HepG2 (cell line): ENCODE results near the gene CMTM2. TPM values are rescaled to one million over a fixed set of nuclear protein-coding genes. Genes with fewer than 3 reads are reported as not detected.
A peak's percentile ranks its signal among the peaks of the same experiment; 100 is the strongest.

Experiments
- CBFB ChIP-seq: sonication (generic); formaldehyde crosslinking; IDR thresholded peaks from 2 replicates; pipeline ENCODE4 v1.4.0; 2020; ENCODE audit warnings: missing genetic modification reagents
- CREBL2 ChIP-seq: sonication (generic); formaldehyde crosslinking; IDR thresholded peaks from 2 replicates; pipeline ENCODE4 v1.8.1; 2023; ENCODE audit warnings: missing genetic modification reagents, mild to moderate bottlenecking, borderline replicate concordance
- ERF ChIP-seq: IDR thresholded peaks from 2 replicates; pipeline ENCODE4 v1.6.1; 2018; ENCODE audit warnings: missing biosample characterization, missing genetic modification reagents
- HOXD1 ChIP-seq: sonication (generic); formaldehyde crosslinking; IDR thresholded peaks from 2 replicates; pipeline ENCODE4 v1.5.0; 2020; ENCODE audit warnings: missing genetic modification reagents
- ISX ChIP-seq: sonication (generic); formaldehyde crosslinking; conservative IDR thresholded peaks from 2 replicates; pipeline ENCODE4 v1.5.0; 2020; ENCODE audit warnings: missing genetic modification reagents
- KLF12 ChIP-seq: sonication (generic); formaldehyde crosslinking; IDR thresholded peaks from 2 replicates; pipeline ENCODE4 v1.4.0; 2020; ENCODE audit warnings: missing genetic modification reagents, borderline replicate concordance
- LCORL ChIP-seq, 2 experiments: fragments of 450-650 bp in 1 of 2; sonication (generic) in 1 of 2; formaldehyde crosslinking in 1 of 2; IDR thresholded peaks; 2 replicates each; pipeline versions ENCODE4 v1.5.0 to v1.6.1; 2017 to 2020; ENCODE audit warnings: antibody characterized with exemption in 1 of 2, missing genetic modification reagents in 1 of 2
- NFKB2 ChIP-seq: sonication (generic); formaldehyde crosslinking; IDR thresholded peaks from 2 replicates; pipeline ENCODE4 v1.4.0; 2020; ENCODE audit warnings: missing genetic modification reagents, borderline replicate concordance
- PHB2 ChIP-seq: fragments of 450-650 bp; IDR thresholded peaks from 2 replicates; pipeline ENCODE4 v1.6.1; 2018; ENCODE audit not compliant: partially characterized antibody
- RBAK ChIP-seq: sonication (generic); formaldehyde crosslinking; IDR thresholded peaks from 2 replicates; pipeline ENCODE4 v1.5.1; 2020; ENCODE audit warnings: mild to moderate bottlenecking, missing genetic modification reagents
- SNAI1 ChIP-seq: sonication (generic); formaldehyde crosslinking; IDR thresholded peaks from 2 replicates; pipeline ENCODE4 v1.5.0; 2020; ENCODE audit warnings: mild to moderate bottlenecking, missing genetic modification reagents, borderline replicate concordance
- STAT6 ChIP-seq: sonication (generic); formaldehyde crosslinking; IDR thresholded peaks from 2 replicates; pipeline ENCODE4 v1.4.0; 2020; ENCODE audit warnings: missing genetic modification reagents, mild to moderate bottlenecking, borderline replicate concordance
- ZFP62 ChIP-seq: sonication (generic); formaldehyde crosslinking; IDR thresholded peaks from 2 replicates; pipeline ENCODE4 v1.4.0; 2020; ENCODE audit warnings: missing genetic modification reagents
- ZNF160 ChIP-seq: sonication (generic); formaldehyde crosslinking; IDR thresholded peaks from 2 replicates; pipeline ENCODE4 v1.8.0; 2022; ENCODE audit warnings: mild to moderate bottlenecking, inconsistent platforms, missing genetic modification reagents
- ZNF205 ChIP-seq: IDR thresholded peaks from 2 replicates; pipeline ENCODE4 v1.6.1; 2018; ENCODE audit warnings: missing biosample characterization, missing genetic modification reagents
- ZNF230 ChIP-seq: sonication (generic); formaldehyde crosslinking; IDR thresholded peaks from 2 replicates; pipeline ENCODE4 v1.4.0; 2020; ENCODE audit warnings: mild to moderate bottlenecking, missing genetic modification reagents
- polyA plus RNA-seq, 8 experiments: library from polyadenylated mRNA; depleted of rRNA in 3 of 8; stranded (reverse) in 7 of 8; unstranded in 1 of 8; fragments of >200 nt; fragmentation: Illumina TruSeq in 4 of 8; extraction: Trizol in 4 of 8; gene quantifications; 2 replicates each; pipeline versions ENCODE4 v1.2.1 to v1.2.3, GENCODE V29; 2011 to 2016; ENCODE audit warnings: low read depth in 4 of 8, missing spikeins in 1 of 8, mixed read lengths in 1 of 8; ENCODE audit not compliant: insufficient read depth in 1 of 8
- total RNA-seq, 5 experiments: library from RNA; depleted of rRNA; stranded (reverse); fragments of >200 nt; fragmentation: Illumina TruSeq; extraction: Trizol; gene quantifications; 2 replicates each; pipeline ENCODE4 v1.2.3, GENCODE V29; 2016; ENCODE audit warnings: low read depth in 1 of 5
- TF ChIP-seq, protein P1 (sequence below): sonication (generic); formaldehyde crosslinking; IDR thresholded peaks from 2 replicates; pipeline ENCODE4 v1.5.1; 2020; ENCODE audit warnings: missing genetic modification reagents, mild to moderate bottlenecking, borderline replicate concordance
- TF ChIP-seq, protein P2 (sequence below): sonication (generic); formaldehyde crosslinking; IDR thresholded peaks from 2 replicates; pipeline ENCODE4 v1.5.0; 2020; ENCODE audit warnings: missing genetic modification reagents, mild to moderate bottlenecking, borderline replicate concordance
- TF ChIP-seq, protein P3 (sequence below): sonication (generic); formaldehyde crosslinking; IDR thresholded peaks from 2 replicates; pipeline ENCODE4 v1.4.0; 2020; ENCODE audit warnings: missing genetic modification reagents, mild to moderate bottlenecking, borderline replicate concordance

CMTM2 gene
- total and polyA plus RNA-seq, 2 of the 13 experiments (the other 11 are each of a cell fraction or from before 2014, with no cell fraction given): not detected

DNA sequence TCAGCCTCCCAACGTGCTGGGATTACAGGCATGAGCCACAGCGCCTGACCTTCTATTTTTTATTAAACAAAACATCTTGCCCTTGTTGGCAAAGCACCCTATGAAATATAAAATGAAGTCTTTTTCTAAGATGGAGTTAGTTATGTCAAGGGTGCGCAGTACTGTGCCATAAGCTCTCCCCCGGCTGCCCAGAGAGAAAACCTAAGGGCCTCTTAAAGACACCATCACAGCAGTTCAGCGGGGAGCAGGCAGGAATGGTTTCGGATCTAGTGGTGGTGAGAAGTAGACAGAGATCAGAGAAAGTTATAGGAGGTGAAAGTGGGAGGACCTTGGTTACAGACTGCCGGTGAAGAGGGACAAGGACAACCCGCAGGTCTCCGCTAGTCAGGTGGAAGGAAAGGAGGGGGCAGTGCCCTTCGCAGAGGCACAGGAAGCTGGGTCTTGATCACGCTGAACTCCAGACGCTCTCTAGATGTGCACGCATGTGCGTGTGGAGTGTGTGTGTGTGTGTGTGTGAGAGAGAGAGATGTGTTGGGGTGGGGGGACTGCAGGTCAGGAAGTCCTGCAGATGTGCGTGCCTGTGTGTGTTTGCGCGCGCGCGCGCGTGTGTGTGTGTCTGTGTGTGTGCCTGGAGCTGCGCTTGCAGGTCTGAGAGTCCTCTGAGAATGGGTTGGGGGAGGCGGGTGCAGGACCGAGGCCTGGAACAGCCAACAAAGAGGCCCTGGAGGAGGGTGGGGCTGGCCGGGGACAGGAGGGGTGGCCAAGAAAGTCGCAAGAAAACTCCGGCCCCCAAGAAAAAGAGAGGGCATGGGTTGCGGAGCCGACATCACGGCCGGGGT is 24.5 kb downstream of the CMTM2 start (continued):
- TF ChIP-seq CREBL2 (CRISPR knock-in tag) (no peak), SNAI1 (CRISPR knock-in tag) (0 out of 2 replicates have a peak, but pooled peaks have one; percentile 14), ZNF230 (CRISPR knock-in tag) (0 out of 2 replicates have a peak, but pooled peaks have one; percentile 86), ISX (CRISPR knock-in tag) (no peak), ZNF160 (CRISPR knock-in tag) (0 out of 2 replicates have a peak, but pooled peaks have one; percentile 23), ZNF205 (CRISPR knock-in tag) (no peak), LCORL (IDR thresholded peaks at IDR 0.05) (no peak), LCORL (CRISPR knock-in tag; IDR thresholded peaks at IDR 0.05) (peak; percentile 59; the same call in 1 of the 2 replicates), HOXD1 (CRISPR knock-in tag) (no peak), PHB2 (no peak), NFKB2 (CRISPR knock-in tag) (no peak), STAT6 (no peak), RBAK (CRISPR knock-in tag) (no peak), ERF (CRISPR knock-in tag) (no peak), KLF12 (CRISPR knock-in tag) (no peak), CBFB (no peak), ZFP62 (CRISPR knock-in tag) (no peak)
- TF ChIP-seq, protein P1, sequence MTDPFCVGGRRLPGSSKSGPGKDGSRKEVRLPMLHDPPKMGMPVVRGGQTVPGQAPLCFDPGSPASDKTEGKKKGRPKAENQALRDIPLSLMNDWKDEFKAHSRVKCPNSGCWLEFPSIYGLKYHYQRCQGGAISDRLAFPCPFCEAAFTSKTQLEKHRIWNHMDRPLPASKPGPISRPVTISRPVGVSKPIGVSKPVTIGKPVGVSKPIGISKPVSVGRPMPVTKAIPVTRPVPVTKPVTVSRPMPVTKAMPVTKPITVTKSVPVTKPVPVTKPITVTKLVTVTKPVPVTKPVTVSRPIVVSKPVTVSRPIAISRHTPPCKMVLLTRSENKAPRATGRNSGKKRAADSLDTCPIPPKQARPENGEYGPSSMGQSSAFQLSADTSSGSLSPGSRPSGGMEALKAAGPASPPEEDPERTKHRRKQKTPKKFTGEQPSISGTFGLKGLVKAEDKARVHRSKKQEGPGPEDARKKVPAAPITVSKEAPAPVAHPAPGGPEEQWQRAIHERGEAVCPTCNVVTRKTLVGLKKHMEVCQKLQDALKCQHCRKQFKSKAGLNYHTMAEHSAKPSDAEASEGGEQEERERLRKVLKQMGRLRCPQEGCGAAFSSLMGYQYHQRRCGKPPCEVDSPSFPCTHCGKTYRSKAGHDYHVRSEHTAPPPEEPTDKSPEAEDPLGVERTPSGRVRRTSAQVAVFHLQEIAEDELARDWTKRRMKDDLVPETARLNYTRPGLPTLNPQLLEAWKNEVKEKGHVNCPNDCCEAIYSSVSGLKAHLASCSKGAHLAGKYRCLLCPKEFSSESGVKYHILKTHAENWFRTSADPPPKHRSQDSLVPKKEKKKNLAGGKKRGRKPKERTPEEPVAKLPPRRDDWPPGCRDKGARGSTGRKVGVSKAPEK (CRISPR knock-in tag): no peak
- TF ChIP-seq, protein P2, sequence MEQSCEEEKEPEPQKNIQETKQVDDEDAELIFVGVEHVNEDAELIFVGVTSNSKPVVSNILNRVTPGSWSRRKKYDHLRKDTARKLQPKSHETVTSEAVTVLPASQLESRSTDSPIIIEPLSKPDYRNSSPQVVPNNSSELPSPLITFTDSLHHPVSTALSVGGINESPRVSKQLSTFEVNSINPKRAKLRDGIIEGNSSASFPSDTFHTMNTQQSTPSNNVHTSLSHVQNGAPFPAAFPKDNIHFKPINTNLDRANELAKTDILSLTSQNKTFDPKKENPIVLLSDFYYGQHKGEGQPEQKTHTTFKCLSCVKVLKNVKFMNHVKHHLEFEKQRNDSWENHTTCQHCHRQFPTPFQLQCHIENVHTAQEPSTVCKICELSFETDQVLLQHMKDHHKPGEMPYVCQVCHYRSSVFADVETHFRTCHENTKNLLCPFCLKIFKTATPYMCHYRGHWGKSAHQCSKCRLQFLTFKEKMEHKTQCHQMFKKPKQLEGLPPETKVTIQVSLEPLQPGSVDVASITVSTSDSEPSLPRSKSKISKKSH (CRISPR knock-in tag): peak; percentile 90
- TF ChIP-seq, protein P3, sequence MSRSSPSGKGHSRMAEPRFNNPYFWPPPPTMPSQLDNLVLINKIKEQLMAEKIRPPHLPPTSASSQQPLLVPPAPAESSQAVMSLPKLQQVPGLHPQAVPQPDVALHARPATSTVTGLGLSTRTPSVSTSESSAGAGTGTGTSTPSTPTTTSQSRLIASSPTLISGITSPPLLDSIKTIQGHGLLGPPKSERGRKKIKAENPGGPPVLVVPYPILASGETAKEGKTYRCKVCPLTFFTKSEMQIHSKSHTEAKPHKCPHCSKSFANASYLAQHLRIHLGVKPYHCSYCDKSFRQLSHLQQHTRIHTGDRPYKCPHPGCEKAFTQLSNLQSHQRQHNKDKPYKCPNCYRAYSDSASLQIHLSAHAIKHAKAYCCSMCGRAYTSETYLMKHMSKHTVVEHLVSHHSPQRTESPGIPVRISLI (CRISPR knock-in tag): no peak; the same call in 1 of the 2 replicates
